Upper lobe of left lung (tissue), 6 donors: ENCODE data around the gene XAB2. TPM values are rescaled to one million over a fixed set of nuclear protein-coding genes. Genes with fewer than 3 reads are reported as not detected.

Experiments used
- ATAC-seq, 2 donors: fragments of 200-7000 bp; cut with Tn5 transposase; one replicate each; pipeline ENCODE4 v1.9.1; 2022; ENCODE audit warnings: mild to moderate bottlenecking in 2 of 2, moderate library complexity in 2 of 2; ENCODE audit not compliant: low FRiP score in 2 of 2
- DNase-seq, 2 donors: peaks; one replicate each; pipeline ENCODE4 v3.0.0-alpha.2; 2019 to 2020
- H3K27ac ChIP-seq, 4 donors: fragments of 200-600 bp; sonication (generic); one replicate each; pipeline ENCODE4 v1.5.1; 2016 to 2019
- H3K27me3 ChIP-seq, 4 donors: fragments of 200-600 bp; sonication (generic); one replicate each; pipeline ENCODE4 v1.5.1; 2017 to 2019
- H3K36me3 ChIP-seq, 4 donors: fragments of 200-600 bp; sonication (generic); one replicate each; pipeline ENCODE4 v1.5.1; 2016 to 2019
- H3K4me1 ChIP-seq, 4 donors: fragments of 200-600 bp; sonication (generic); one replicate each; pipeline ENCODE4 v1.5.1; 2018 to 2019
- H3K4me3 ChIP-seq, 4 donors: fragments of 200-600 bp; sonication (generic); one replicate each; pipeline ENCODE4 v1.5.1; 2017 to 2019; ENCODE audit warnings: mild to moderate bottlenecking in 2 of 4, moderate library complexity in 1 of 4
- H3K9me3 ChIP-seq, 4 donors: fragments of 200-600 bp; sonication (generic); one replicate each; pipeline ENCODE4 v1.5.1; 2018 to 2019
- CTCF ChIP-seq, 6 experiments: fragments of 450-650 bp in 4 of 6; fragments of 200-600 bp in 2 of 6; sonication (generic) in 2 of 6; IDR thresholded peaks; one replicate each; pipeline ENCODE4 v1.5.1; 2016 to 2019; ENCODE audit warnings: antibody characterized with exemption in 6 of 6
- EP300 ChIP-seq, 4 donors: sonication (generic); formaldehyde crosslinking; IDR thresholded peaks; one replicate each; pipeline ENCODE4 v1.5.1; 2017; ENCODE audit warnings: antibody characterized with exemption in 4 of 4, control low read depth in 2 of 4
- POLR2A ChIP-seq, 4 donors: fragments of 450-650 bp; IDR thresholded peaks; one replicate each; pipeline ENCODE4 v1.5.1; 2016 to 2017; ENCODE audit warnings: antibody characterized with exemption in 4 of 4, mild to moderate bottlenecking in 2 of 4
- POLR2AphosphoS5 ChIP-seq, 2 donors: sonication (generic); formaldehyde crosslinking; IDR thresholded peaks; one replicate each; pipeline ENCODE4 v1.5.1; 2017; ENCODE audit warnings: antibody characterized with exemption in 2 of 2
- WGBS, 2 donors: methylation state at CpG; one replicate each; pipeline ENCODE4 v1.1.5; 2017 to 2018; 5-methylcytosine and 5-hydroxymethylcytosine counted together
- total RNA-seq, 6 donors: library from RNA; depleted of rRNA in 4 of 6; stranded (reverse); fragments of >200 nt in 4 of 6; gene quantifications; one replicate each; pipeline versions ENCODE4 v1.1.0 to v1.2.1, GENCODE V29; 2016 to 2021
- donor health status: DM: no; HTN: no; CAD: no; lungs with moderate emphysema.
- donor health status: DM: no; HTN: yes; CAD: no; lungs with severe emphysema.

The XAB2 gene
- total RNA-seq, 6 donors from 2014 or later, result 35.7 to 81.7 (median 51.4) TPM

GRCh38 chr19:7674010-7675005, 45.0 kb upstream of the XAB2 start:
- no peak for TF ChIP-seq POLR2AphosphoS5 (IDR thresholded peaks at IDR 0.05)
- TF ChIP-seq CTCF (IDR thresholded peaks at IDR 0.05), result no peak
- no peak for TF ChIP-seq EP300 (IDR thresholded peaks at IDR 0.05)
- no peak for TF ChIP-seq POLR2A (IDR thresholded peaks at IDR 0.05)
- Histone ChIP-seq H3K27me3 (no peaks in the 10 kb centered on the region), H3K36me3 (no peaks in the 10 kb centered on the region), H3K4me3 (no peak overlapping the region), H3K9me3 (no peaks in the 10 kb centered on the region), H3K27ac (peak overlapping the region; percentile 7 to 57 (median 32)), H3K4me1 (peaks cover 0 to 26% (median 6%) of the 10 kb centered on the region in 4 donors)
- DNase-seq (peak; percentile 68 to 89), ATAC-seq (peak; percentile 75 to 91)
- WGBS, 2 donors, result 52 to 55% methylated on average over 19 to 20 of the region's 21 CpGs

GRCh38 chr19:7672522-7672921, 43.2 kb upstream of the XAB2 start:
- ATAC-seq (no peak), DNase-seq (peak in 1 of 2 donors; percentile 23)
- H3K36me3 ChIP-seq, result no peaks in the 10 kb centered on the region
- no peak overlapping the region for H3K27ac ChIP-seq
- H3K4me3 ChIP-seq, result no peak overlapping the region
- H3K9me3 ChIP-seq, result no peaks in the 10 kb centered on the region
- TF ChIP-seq POLR2AphosphoS5 (IDR thresholded peaks at IDR 0.05), result no peak
- no peak for TF ChIP-seq EP300 (IDR thresholded peaks at IDR 0.05)
- TF ChIP-seq POLR2A (IDR thresholded peaks at IDR 0.05), result no peak
- no peak for TF ChIP-seq CTCF (IDR thresholded peaks at IDR 0.05)
- peaks cover 0 to 26% (median 6%) of the 10 kb centered on the region in 4 donors for H3K4me1 ChIP-seq
- WGBS, 2 donors, result 56 to 65% methylated on average over 9 of the region's 9 CpGs
- no peaks in the 10 kb centered on the region for H3K27me3 ChIP-seq

- Histone ChIP-seq H3K4me3 (no peak overlapping the region), H3K36me3 (no peaks in the 10 kb centered on the region), H3K9me3 (no peaks in the 10 kb centered on the region), H3K27ac (peak overlapping the region in 1 of 4 donors; percentile 30), H3K4me1 (peaks cover 0 to 18% (median under 1%) of the 10 kb centered on the region in 4 donors), H3K27me3 (no peaks in the 10 kb centered on the region)
- no peak for TF ChIP-seq POLR2A (IDR thresholded peaks at IDR 0.05)
- TF ChIP-seq EP300 (IDR thresholded peaks at IDR 0.05), result no peak
- no peak for TF ChIP-seq POLR2AphosphoS5 (IDR thresholded peaks at IDR 0.05)
- no peak for TF ChIP-seq CTCF (IDR thresholded peaks at IDR 0.05)
- WGBS, 2 donors, result 42 to 45% methylated on average over 5 to 9 of the region's 9 CpGs
- DNase-seq, result no peak
- no peak for ATAC-seq
Observed at GRCh38 chr19:7670790-7671189, 41.4 kb upstream of the XAB2 start.

- Histone ChIP-seq H3K36me3 (no peaks in the 10 kb centered on the region), H3K27me3 (no peaks in the 10 kb centered on the region), H3K4me3 (peak overlapping the region in 2 of 4 donors; percentile 5 to 7), H3K27ac (peak overlapping the region in 2 of 4 donors; percentile 30 to 54), H3K4me1 (peaks cover 0 to 18% (median 0%) of the 10 kb centered on the region in 4 donors), H3K9me3 (no peaks in the 10 kb centered on the region)
- DNase-seq (peak; percentile 68 to 90), ATAC-seq (peak in 1 of 2 donors; percentile 62)
- TF ChIP-seq EP300 (IDR thresholded peaks at IDR 0.05) (no peak), POLR2A (IDR thresholded peaks at IDR 0.05) (peak in 1 of 4 donors; percentile 29), POLR2AphosphoS5 (IDR thresholded peaks at IDR 0.05) (no peak)
- 1 to 2% methylated on average over 26 to 42 of the region's 43 CpGs for WGBS, 2 donors
Observed at GRCh38 chr19:7670150-7670783, 40.9 kb upstream of the XAB2 start.

- ATAC-seq (no peak), DNase-seq (no peak)
- peaks cover 0 to 18% (median 0%) of the 10 kb centered on the region in 4 donors for H3K4me1 ChIP-seq
- H3K4me3 ChIP-seq, result peak overlapping the region in 2 of 4 donors; percentile 5 to 20
- H3K27me3 ChIP-seq, result no peaks in the 10 kb centered on the region
- H3K27ac ChIP-seq, result peak overlapping the region in 2 of 4 donors; percentile 30 to 54
- 39 to 46% methylated on average over 6 to 8 of the region's 9 CpGs for WGBS, 2 donors
- H3K36me3 ChIP-seq, result no peaks in the 10 kb centered on the region
- no peaks in the 10 kb centered on the region for H3K9me3 ChIP-seq
- TF ChIP-seq POLR2AphosphoS5 (IDR thresholded peaks at IDR 0.05), result no peak
- TF ChIP-seq EP300 (IDR thresholded peaks at IDR 0.05), result no peak
- no peak for TF ChIP-seq CTCF (IDR thresholded peaks at IDR 0.05)
- TF ChIP-seq POLR2A (IDR thresholded peaks at IDR 0.05), result no peak
Observed at GRCh38 chr19:7669641-7670040, 40.3 kb upstream of the XAB2 start.
